HG03354 (cell line): ENCODE measurements around the gene SLC7A5.
"Not testable (repeated sequence)": the region's sequence is repeated elsewhere in the genome, so short reads cannot be mapped to it uniquely, and the experiment has no call there.

Experiments
- ATAC-seq: cut with Tn5 transposase; IDR thresholded peaks from one replicate; pipeline ENCODE4 v1.9.1; 2021; ENCODE audit warnings: mild to moderate bottlenecking; ENCODE audit not compliant: unreplicated experiment, poor library complexity, severe bottlenecking

Gene SLC7A5

DNA sequence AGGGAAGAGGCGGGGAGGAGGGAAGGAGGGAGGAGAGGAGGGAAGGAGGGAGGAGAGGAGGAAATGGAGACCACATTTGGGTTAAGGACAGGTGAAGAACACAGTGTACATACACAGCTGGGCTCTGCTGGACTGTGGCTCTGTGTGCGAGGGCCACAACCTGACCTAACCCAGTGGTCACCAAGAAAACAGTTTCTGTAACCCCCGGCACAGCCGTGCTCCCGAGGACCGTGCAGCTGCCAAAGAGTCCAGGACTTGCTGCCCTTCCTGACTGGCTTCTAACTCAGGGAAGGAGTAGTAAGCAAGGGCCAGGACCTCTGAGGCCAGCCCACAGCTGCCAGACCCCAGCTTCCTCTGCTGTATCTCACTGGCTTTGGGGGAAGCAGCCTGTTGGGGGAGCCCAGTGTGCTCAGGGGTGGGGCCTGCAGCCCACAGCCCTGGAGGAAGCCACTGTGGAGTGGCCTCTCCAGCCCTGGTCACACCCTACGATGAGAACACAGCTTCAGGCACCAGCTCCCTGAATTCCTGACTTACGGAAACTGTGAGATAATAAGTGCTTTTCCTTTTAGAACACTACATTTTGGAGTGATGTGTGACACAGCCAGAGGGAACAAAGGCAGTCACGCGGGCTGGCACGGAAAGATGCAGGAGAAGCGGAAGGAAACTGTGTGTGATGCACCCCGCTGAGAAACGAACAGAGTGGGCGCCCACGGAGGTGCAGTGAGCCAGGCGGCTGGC lies 32.3 kb downstream of the SLC7A5 start:
- no peak for ATAC-seq

GRCh38 chr16:87836346-87836843 lies 32.9 kb downstream of the SLC7A5 start:
- no peak for ATAC-seq

- ATAC-seq: no peak
Observed at GRCh38 chr16:87835882-87836331, 33.4 kb downstream of the SLC7A5 start.

GRCh38 chr16:87834668-87835473 lies 34.4 kb downstream of the SLC7A5 start:
- no peak for ATAC-seq

DNA sequence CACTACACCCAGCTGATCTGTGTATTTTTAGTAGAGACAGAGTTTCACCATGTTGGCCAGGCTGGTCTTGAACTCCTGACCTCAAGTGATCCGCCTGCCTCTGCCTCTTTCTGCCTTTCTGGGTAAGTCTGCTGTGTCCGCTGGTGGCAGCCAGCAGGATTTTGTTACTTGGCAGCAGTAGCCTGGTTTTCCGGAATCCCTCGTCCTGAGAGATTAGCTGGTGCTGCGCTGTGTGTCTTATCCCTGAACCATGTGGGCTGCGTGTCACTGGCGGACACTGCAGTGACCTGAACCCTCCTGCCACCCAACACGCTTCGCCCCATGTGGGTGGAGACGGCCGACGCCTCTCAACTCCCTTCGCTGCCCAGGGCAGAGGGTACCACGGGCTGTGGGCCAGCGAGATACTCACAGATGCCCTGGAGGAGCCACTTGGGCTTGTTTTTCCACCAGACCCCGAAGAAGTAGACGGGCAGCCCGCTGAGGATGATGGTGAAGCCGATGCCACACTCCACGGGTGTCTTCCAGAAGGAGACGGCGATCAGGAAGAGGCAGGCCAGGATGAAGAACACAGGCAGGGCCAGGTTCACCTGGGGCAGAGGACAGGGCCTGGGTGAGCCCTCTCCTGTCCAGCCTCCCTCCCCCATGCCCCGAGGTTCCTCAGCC lies 35.2 kb downstream of the SLC7A5 start:
- no peak for ATAC-seq

DNA sequence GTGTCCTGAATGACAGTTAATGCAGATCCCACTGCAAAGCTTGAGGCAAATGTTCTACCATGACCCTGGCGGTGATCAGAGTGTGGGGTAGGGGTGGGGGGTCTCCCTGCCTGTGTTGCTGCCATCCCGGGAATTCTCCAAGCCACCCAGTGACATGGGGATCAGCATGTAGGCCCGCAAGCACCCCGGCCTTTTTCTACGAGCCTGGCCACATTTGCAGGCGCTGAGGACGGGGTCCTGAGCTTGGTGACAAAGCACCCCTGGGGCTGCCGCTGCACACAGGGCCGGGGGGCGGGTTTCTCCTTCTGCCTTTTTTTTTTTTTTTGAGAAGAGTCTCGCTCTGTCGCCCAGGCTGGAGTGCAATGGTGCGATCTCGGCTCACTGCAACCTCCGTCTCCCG lies 35.8 kb downstream of the SLC7A5 start:
- no peak for ATAC-seq

DNA sequence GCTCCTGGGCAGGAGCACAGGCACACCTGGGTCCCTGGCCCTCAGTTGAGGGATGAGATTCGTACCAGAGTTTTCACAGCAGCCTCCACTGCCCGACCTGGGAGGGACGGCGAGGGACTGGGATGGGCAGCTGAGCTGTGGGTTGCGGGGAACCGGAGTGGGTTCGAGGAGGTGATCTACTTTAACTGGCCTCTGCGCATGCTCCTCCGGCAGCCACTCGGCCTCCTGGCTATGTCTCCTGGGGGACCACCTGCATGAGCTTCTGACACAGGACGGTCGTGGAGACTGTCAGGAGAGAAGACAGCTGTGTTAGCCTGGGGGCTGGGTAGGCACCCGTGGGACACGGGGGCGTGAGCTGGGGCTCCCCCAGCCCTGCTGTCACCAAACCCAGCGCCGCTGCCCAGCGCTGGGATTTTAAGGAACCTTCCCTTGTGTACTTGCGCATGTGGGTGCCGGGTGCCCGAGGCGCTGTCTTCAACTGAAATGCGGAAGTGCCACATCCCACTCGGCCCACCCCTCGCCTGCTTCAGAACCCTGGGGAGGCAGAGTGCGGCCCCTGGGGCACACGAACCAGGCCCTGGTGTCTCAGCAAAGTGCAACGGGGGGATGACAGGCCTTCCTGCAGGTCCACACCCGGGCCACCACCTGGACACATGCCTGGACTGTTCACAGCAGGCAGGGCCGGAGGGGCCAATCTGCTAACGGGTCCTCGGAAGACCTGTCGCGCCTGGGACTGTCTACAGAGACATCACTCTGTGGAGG lies 36.4 kb downstream of the SLC7A5 start:
- ATAC-seq: no peak

DNA sequence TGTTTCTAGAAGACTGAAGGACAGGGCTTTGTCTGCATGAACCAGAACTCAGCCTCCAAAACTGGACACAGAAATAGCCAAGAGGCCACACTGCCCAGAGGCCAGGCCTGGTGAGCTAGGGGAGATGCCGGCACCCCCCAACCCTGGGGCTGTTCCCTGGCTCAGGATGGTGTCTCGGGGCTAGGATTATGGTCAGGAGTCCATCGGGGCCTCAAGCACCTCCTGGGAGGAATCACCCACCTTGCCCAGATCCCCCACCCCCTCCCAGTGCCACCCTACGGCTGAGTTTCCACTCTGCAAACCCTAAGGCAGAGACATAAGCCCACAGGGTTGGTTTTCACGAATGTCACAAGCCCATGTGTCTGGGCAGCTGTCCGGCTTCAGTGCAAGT lies 37.2 kb downstream of the SLC7A5 start:
- no peak for ATAC-seq

GRCh38 chr16:87831421-87832136 lies 37.7 kb downstream of the SLC7A5 start:
- no peak for ATAC-seq

- no peak for ATAC-seq
Observed at GRCh38 chr16:87830673-87831420, 38.5 kb downstream of the SLC7A5 start.

DNA sequence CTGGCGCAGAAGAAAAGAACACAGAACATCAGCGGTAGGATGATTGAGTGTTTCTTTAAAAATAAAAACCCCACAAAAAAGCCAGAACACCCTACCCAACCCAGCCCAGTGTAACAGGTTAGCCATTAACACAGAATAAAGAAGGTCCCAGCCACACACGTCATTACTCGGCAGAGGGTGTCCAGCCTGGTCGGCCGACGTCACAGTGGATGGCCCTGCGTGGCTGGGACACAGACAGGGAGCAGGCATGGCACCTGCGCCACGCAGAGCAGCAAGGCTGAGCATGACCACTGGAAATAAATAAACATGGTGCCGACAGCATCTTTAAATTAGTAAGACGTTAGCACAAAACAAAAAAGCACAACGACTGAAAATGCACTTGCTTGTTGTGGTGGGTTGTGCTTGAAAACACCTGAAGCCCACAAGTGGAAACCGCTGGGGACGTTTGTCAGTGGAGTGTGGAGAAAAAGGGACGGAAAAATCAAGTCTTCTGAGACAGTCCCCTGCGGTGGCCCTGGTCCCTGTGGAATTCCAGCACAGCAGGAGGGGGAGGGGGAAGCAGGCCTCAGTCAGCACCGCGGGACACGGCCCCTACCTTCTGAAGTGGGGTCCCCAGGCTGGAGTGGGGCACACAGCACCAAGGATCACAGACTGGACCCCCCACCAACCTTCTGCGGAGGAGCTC lies 39.2 kb downstream of the SLC7A5 start:
- ATAC-seq: no peak

- ATAC-seq: no peak
Observed at GRCh38 chr16:87829622-87829980, 39.7 kb downstream of the SLC7A5 start.

DNA sequence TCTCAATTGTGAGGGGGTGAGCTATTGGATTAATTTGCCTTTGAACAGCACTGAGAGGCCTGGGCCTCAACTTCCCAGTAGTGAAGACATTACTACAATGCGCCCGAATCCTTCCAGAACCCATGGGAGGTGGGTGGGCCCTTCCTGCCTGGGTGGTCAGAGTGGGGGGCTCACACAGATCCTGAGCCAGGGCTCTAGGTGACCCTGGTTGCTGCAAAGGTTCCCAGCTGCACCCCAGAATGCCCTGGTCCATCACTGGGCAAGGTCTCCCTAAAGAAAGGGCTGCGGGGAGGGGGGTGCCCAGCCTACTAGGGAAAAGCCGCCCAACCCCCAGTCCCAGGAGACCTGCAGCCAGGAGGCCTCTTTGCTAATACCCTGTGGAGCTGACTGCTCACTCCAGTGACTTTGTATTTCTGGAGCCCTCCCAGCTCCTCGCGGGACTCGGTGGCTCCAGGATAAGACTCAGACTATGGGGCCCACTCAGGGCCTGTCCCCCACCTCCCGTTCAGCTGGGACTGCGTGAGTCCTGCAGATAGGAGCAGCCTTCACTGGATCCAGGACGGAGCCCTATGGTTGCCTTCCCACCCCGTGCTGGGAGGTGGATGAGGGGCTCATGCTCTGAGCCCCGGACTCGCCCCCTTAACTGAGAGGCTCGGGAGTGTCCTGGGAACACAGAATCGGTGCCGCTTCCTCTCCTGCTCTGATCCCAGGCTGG lies 40.2 kb downstream of the SLC7A5 start:
- ATAC-seq: no peak

- ATAC-seq: no peak
Observed at GRCh38 chr16:87828071-87828906, 41.0 kb downstream of the SLC7A5 start.

DNA sequence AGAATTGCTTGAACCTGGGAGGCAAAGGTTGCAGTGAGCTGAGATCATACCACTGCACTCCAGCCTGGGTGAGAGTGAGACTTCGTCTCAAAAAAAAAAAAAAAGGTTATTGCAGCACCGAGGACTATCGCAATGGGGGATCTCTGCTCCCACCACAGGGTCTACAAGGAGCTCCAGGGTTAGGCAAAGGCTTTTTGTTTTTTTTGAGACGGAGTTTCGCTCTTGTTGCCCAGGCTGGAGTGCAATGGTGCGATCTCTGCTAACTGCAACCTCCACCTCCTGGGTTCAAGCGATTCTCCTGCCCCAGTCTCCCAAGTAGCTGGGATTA lies 41.8 kb downstream of the SLC7A5 start:
- ATAC-seq: not testable (repeated sequence)

DNA sequence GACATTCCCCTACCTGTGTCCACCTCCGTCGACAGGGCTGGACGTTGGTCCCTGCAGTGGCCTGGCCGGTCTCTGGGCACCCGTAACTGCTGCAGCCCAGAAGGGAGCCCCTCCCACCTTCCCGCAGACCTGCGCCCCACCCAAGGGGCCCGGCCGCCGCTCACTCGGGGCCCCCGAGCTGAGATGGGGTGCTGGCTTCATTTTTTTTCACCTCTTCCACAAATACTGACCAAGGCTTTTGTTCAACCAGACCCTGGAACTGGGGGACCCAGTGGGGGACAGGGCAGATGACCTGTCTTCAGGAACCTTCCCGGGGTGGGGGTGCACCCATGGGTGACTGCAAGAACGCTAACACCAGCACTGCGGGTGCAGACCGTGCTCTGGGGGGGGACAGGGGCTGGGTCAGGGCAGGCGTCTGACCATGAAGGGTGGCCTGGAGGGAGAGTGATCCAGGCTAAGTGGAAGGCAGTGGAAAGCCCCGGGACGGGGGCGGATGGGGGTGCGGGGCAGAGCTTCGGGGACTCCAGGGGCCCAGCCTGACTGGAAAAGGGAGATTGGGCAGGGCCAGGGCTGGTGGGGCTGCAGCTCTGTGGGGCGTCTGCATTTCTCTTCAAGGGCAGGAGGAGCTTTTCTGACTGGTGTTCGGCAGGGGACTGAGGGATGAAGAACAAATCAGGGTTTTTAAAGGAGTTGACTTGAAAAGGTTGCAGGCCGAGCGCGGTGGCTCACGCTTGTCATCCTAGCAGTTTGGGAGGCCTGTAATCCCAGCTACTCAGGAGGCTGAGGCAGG lies 42.3 kb downstream of the SLC7A5 start:
- no peak for ATAC-seq
